SK-N-MC (cell line): ENCODE results near the gene ESPNL.

Source experiments
- EZH2 ChIP-seq: fragments of 200-600 bp; sonication (generic); IDR thresholded peaks from one replicate; pipeline ENCODE4 v1.6.1; 2017; ENCODE audit warnings: antibody characterized with exemption
- FOXP2 ChIP-seq: optimal IDR thresholded peaks from 2 replicates; pipeline ENCODE3; 2011; ENCODE audit warnings: mild to moderate bottlenecking, moderate library complexity; ENCODE audit not compliant: insufficient read depth; ENCODE audit errors: extremely low read length, control extremely low read depth
- POLR2AphosphoS5 ChIP-seq: IDR thresholded peaks from 2 replicates; pipeline ENCODE4 v1.6.1; 2012; ENCODE audit warnings: mild to moderate bottlenecking, low read depth, low read length, borderline replicate concordance

DNA sequence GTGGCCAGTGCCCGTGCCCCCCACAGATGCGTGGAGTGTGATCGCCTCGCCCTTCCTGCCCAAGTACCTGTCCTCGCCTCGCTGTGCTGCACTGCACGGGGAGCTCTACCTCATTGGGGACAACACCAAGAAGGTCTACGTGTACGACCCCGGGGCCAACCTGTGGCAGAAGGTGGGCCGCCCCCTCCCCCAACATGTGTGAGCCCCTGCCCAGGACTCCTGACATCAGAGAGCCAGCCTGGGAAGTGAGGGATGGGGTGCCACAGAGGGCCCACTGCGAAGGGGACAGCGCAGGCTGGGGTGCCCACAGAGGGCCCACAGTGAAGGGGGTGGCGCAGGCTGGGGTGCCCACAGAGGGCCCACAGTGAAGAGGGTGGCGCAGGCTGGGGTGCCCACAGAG is 48.8 kb downstream of the ESPNL start:
- no peak for TF ChIP-seq EZH2
- no peak for TF ChIP-seq POLR2AphosphoS5
- TF ChIP-seq FOXP2, result no peak
